HL-60 (cell line): Measurements from ENCODE around the gene TAOK3.

ENCODE experiments used
- DNase-seq, 2 experiments: peaks; one replicate each; pipeline ENCODE4 v3.0.0-alpha.2; 2010 to 2020; ENCODE audit warnings: low read depth in 1 of 2, low spot score in 1 of 2
- H3K27ac ChIP-seq: fragments of 250-450 bp; sonication (Bioruptor Pico); replicated peaks from 2 replicates; pipeline ENCODE4 v1.5.1; 2020; ENCODE audit warnings: mild to moderate bottlenecking, moderate library complexity
- H3K27me3 ChIP-seq: fragments of 250-450 bp; sonication (Bioruptor Pico); 2 replicates; pipeline ENCODE4 v1.5.1; 2021; ENCODE audit warnings: mild to moderate bottlenecking, moderate library complexity; ENCODE audit not compliant: insufficient read depth, poor library complexity, severe bottlenecking
- H3K4me3 ChIP-seq: replicated peaks from 2 replicates; pipeline ENCODE4 v1.5.1; 2011; ENCODE audit warnings: mild to moderate bottlenecking, control low read depth, low read length; ENCODE audit not compliant: insufficient read depth
- CTCF ChIP-seq: IDR thresholded peaks from one replicate; pipeline ENCODE4 v1.5.1; 2011; ENCODE audit warnings: low read length, control low read depth, inconsistent platforms; ENCODE audit not compliant: insufficient read depth
- GABPA ChIP-seq: IDR thresholded peaks from 2 replicates; pipeline ENCODE4 v1.6.1; 2012; ENCODE audit warnings: low read depth
- POLR2AphosphoS5 ChIP-seq: IDR thresholded peaks from 2 replicates; pipeline ENCODE4 v1.6.1; 2012; ENCODE audit warnings: low read depth
- REST ChIP-seq: IDR thresholded peaks from 2 replicates; pipeline ENCODE4 v1.6.1; 2012; ENCODE audit warnings: low read depth; ENCODE audit not compliant: insufficient replicate concordance
- SPI1 ChIP-seq: IDR thresholded peaks from 2 replicates; pipeline ENCODE4 v1.6.1; 2012; ENCODE audit warnings: low read depth, mild to moderate bottlenecking, borderline replicate concordance

The TAOK3 gene

GRCh38 chr12:118332511-118332910 is 40.2 kb downstream of the TAOK3 start:
- peak; percentile 51; the same call in 1 of the 2 replicates for TF ChIP-seq POLR2AphosphoS5
- peak; percentile 85; the same call in 1 of the 2 replicates for TF ChIP-seq SPI1
- TF ChIP-seq REST, result no peak
- peak; percentile 83 to 92 for DNase-seq
- no peak overlapping the region for H3K4me3 ChIP-seq

GRCh38 chr12:118330421-118331018 is 42.2 kb downstream of the TAOK3 start:
- TF ChIP-seq POLR2AphosphoS5 (peak; percentile 82), CTCF (no peak), GABPA (0 out of 2 replicates have a peak, but pooled peaks have one; percentile 37), SPI1 (no peak; the same call in 1 of the 2 replicates), REST (no peak)
- peak; percentile 67 to 86 for DNase-seq
- Histone ChIP-seq H3K4me3 (no peak overlapping the region), H3K27me3 (no peaks in the 10 kb centered on the region), H3K27ac (peak overlapping the region; percentile 93)

More at GRCh38 chr12:118332511-118332910, 40.2 kb downstream of the TAOK3 start:
- Histone ChIP-seq H3K27me3 (no peaks in the 10 kb centered on the region), H3K27ac (peak overlapping the region; percentile 93)

- TF ChIP-seq REST (no peak), GABPA (no peak), POLR2AphosphoS5 (no peak), CTCF (no peak), SPI1 (peak; percentile 49; the same call in 1 of the 2 replicates)
Observed at GRCh38 chr12:118328486-118329330, 44.0 kb downstream of the TAOK3 start.

More at GRCh38 chr12:118328486-118329330, 44.0 kb downstream of the TAOK3 start:
- DNase-seq, result no peak
- Histone ChIP-seq H3K4me3 (no peak overlapping the region), H3K27me3 (no peaks in the 10 kb centered on the region), H3K27ac (peak overlapping the region; percentile 93)
